ENCODE data around the gene CFAP100.
A peak's percentile ranks its signal among the peaks of the same experiment; 100 is the strongest.

Gene CFAP100

GRCh38 chr3:126380011-126380768 is 14.5 kb upstream of the CFAP100 start:
- no peaks in the 10 kb centered on the region for H3K79me2 ChIP-seq (ENCODE audit: insufficient read depth, low read length)
- no peaks in the 10 kb centered on the region for H3F3A ChIP-seq (ENCODE audit: insufficient read depth, low read length)
- no peak overlapping the region for H3K27ac ChIP-seq (ENCODE audit: low read depth, low read length, poor library complexity, severe bottlenecking)
- no peaks in the 10 kb centered on the region for H3K4me1 ChIP-seq (ENCODE audit: insufficient read depth, low read length, severe bottlenecking)
- H3K36me3 ChIP-seq (ENCODE audit: insufficient read depth, low read length): no peaks in the 10 kb centered on the region
- H4K20me1 ChIP-seq (ENCODE audit: insufficient read depth, low read length): no peaks in the 10 kb centered on the region
- no peaks in the 10 kb centered on the region for H3K9me2 ChIP-seq (ENCODE audit: low read depth, low read length)
- TF ChIP-seq CTCF (IDR thresholded peaks at IDR 0.05; ENCODE audit: low read length) (no peak), EZH2 (IDR thresholded peaks at IDR 0.05; ENCODE audit: borderline replicate concordance, low read length) (no peak)
- H3K4me3 ChIP-seq (ENCODE audit: low read depth, low read length, poor library complexity, severe bottlenecking): no peak overlapping the region
- no peak overlapping the region for H3K9ac ChIP-seq (ENCODE audit: low read length)
- H2AFZ ChIP-seq (ENCODE audit: low read length): no peak overlapping the region
- no peak overlapping the region for H3K4me2 ChIP-seq (ENCODE audit: low read length)
- H3K27me3 ChIP-seq (ENCODE audit: insufficient read depth, low read length): 0 out of 2 replicates have a peak, but pooled peaks cover 5% of the 10 kb centered on the region
- no peaks in the 10 kb centered on the region for H3K9me3 ChIP-seq (ENCODE audit: low read length)

GRCh38 chr3:126381966-126382365 is 12.7 kb upstream of the CFAP100 start:
- H3K27me3 ChIP-seq (ENCODE audit: insufficient read depth, low read length): 0 out of 2 replicates have a peak, but pooled peaks cover 5% of the 10 kb centered on the region
- H3K79me2 ChIP-seq (ENCODE audit: insufficient read depth, low read length): no peaks in the 10 kb centered on the region
- no peak overlapping the region for H2AFZ ChIP-seq (ENCODE audit: low read length)
- H3K9ac ChIP-seq (ENCODE audit: low read length): no peak overlapping the region
- H3K4me3 ChIP-seq (ENCODE audit: low read depth, low read length, poor library complexity, severe bottlenecking): no peak overlapping the region
- TF ChIP-seq EZH2 (IDR thresholded peaks at IDR 0.05; ENCODE audit: borderline replicate concordance, low read length) (no peak), CTCF (IDR thresholded peaks at IDR 0.05; ENCODE audit: low read length) (no peak)
- no peaks in the 10 kb centered on the region for H3K9me2 ChIP-seq (ENCODE audit: low read depth, low read length)
- no peaks in the 10 kb centered on the region for H4K20me1 ChIP-seq (ENCODE audit: insufficient read depth, low read length)
- no peaks in the 10 kb centered on the region for H3K36me3 ChIP-seq (ENCODE audit: insufficient read depth, low read length)
- no peaks in the 10 kb centered on the region for H3F3A ChIP-seq (ENCODE audit: insufficient read depth, low read length)
- no peak overlapping the region for H3K4me2 ChIP-seq (ENCODE audit: low read length)
- no peak overlapping the region for H3K27ac ChIP-seq (ENCODE audit: low read depth, low read length, poor library complexity, severe bottlenecking)
- no peaks in the 10 kb centered on the region for H3K4me1 ChIP-seq (ENCODE audit: insufficient read depth, low read length, severe bottlenecking)
- H3K9me3 ChIP-seq (ENCODE audit: low read length): no peaks in the 10 kb centered on the region

- no peak for TF ChIP-seq EZH2 (IDR thresholded peaks at IDR 0.05; ENCODE audit: borderline replicate concordance, low read length)
- TF ChIP-seq CTCF (IDR thresholded peaks at IDR 0.05; ENCODE audit: low read length): peak; percentile 53
- Histone ChIP-seq H3K4me2 (ENCODE audit: low read length) (no peak overlapping the region), H3K27me3 (ENCODE audit: insufficient read depth, low read length) (no peaks in the 10 kb centered on the region), H3K9me3 (ENCODE audit: low read length) (no peaks in the 10 kb centered on the region), H3K9me2 (ENCODE audit: low read depth, low read length) (no peaks in the 10 kb centered on the region), H3K4me3 (ENCODE audit: low read depth, low read length, poor library complexity, severe bottlenecking) (no peak overlapping the region), H3K9ac (ENCODE audit: low read length) (no peak overlapping the region), H3F3A (ENCODE audit: insufficient read depth, low read length) (no peaks in the 10 kb centered on the region), H3K4me1 (ENCODE audit: insufficient read depth, low read length, severe bottlenecking) (no peaks in the 10 kb centered on the region), H2AFZ (ENCODE audit: low read length) (no peak overlapping the region), H3K27ac (ENCODE audit: low read depth, low read length, poor library complexity, severe bottlenecking) (no peak overlapping the region), H3K79me2 (ENCODE audit: insufficient read depth, low read length) (no peaks in the 10 kb centered on the region), H3K36me3 (ENCODE audit: insufficient read depth, low read length) (no peaks in the 10 kb centered on the region), H4K20me1 (ENCODE audit: insufficient read depth, low read length) (no peaks in the 10 kb centered on the region)
These were observed 5.5 kb upstream of the CFAP100 start for GRCh38 chr3:126389112-126389793.

Data from OCI-LY1 (cell line).